H9 (cell line): ENCODE measurements around the gene RAB11B. TPM values are rescaled to one million over a fixed set of nuclear protein-coding genes. Genes with fewer than 3 reads are reported as not detected.
A peak's percentile ranks its signal among the peaks of the same experiment; 100 is the strongest.
"Not testable (repeated sequence)": the region's sequence is repeated elsewhere in the genome, so short reads cannot be mapped to it uniquely, and the experiment has no call there.

Experiments
- DNase-seq: peaks from one replicate; pipeline ENCODE4 v3.0.0-alpha.2; 2017
- H2AFZ ChIP-seq: one replicate; pipeline ENCODE4 v1.6.1; 2013; ENCODE audit warnings: mild to moderate bottlenecking, low read length, control low read depth, moderate library complexity
- H2AK5ac ChIP-seq: 2 replicates; pipeline ENCODE4 v1.6.1; 2013; ENCODE audit warnings: low read length, control low read depth, mixed read lengths; ENCODE audit not compliant: insufficient read length
- H2BK120ac ChIP-seq: one replicate; pipeline ENCODE4 v1.6.1; 2013; ENCODE audit warnings: low read depth, mild to moderate bottlenecking, low read length, control low read depth, inconsistent platforms; ENCODE audit not compliant: poor library complexity, severe bottlenecking
- H2BK12ac ChIP-seq: 2 replicates; pipeline ENCODE4 v1.6.1; 2013; ENCODE audit warnings: low read length, control low read depth, mixed read lengths, low read depth; ENCODE audit not compliant: insufficient read length
- H2BK15ac ChIP-seq: 2 replicates; pipeline ENCODE4 v1.6.1; 2013; ENCODE audit warnings: low read depth, low read length, control low read depth
- H2BK20ac ChIP-seq: one replicate; pipeline ENCODE4 v1.6.1; 2013; ENCODE audit warnings: low read depth, mild to moderate bottlenecking, low read length, control low read depth, inconsistent platforms; ENCODE audit not compliant: poor library complexity, severe bottlenecking
- H2BK5ac ChIP-seq: 2 replicates; pipeline ENCODE4 v1.6.1; 2013; ENCODE audit warnings: low read length, control low read depth, mixed read lengths; ENCODE audit not compliant: insufficient read length
- H3K14ac ChIP-seq: 2 replicates; pipeline ENCODE4 v1.6.1; 2013; ENCODE audit warnings: low read length, control low read depth; ENCODE audit not compliant: insufficient read depth
- H3K18ac ChIP-seq: 2 replicates; pipeline ENCODE4 v1.6.1; 2013; ENCODE audit warnings: low read depth, mild to moderate bottlenecking, mixed read lengths, low read length, control low read depth; ENCODE audit not compliant: insufficient read length
- H3K23ac ChIP-seq: 2 replicates; pipeline ENCODE4 v1.6.1; 2013; ENCODE audit warnings: low read length, control low read depth, mixed read lengths, low read depth; ENCODE audit not compliant: insufficient read length
- H3K23me2 ChIP-seq: 2 replicates; pipeline ENCODE4 v1.6.1; 2013; ENCODE audit warnings: low read depth, mild to moderate bottlenecking, mixed read lengths, low read length, control low read depth; ENCODE audit not compliant: insufficient read length, poor library complexity, severe bottlenecking
- H3K27ac ChIP-seq: 2 replicates; pipeline ENCODE4 v1.5.1; 2013; ENCODE audit warnings: low read length, control low read depth, mixed read lengths, low read depth; ENCODE audit not compliant: insufficient read length
- H3K27me3 ChIP-seq: 2 replicates; pipeline ENCODE4 v1.6.1; 2013; ENCODE audit warnings: low read length, control low read depth, inconsistent platforms; ENCODE audit not compliant: insufficient read depth
- H3K4ac ChIP-seq: 2 replicates; pipeline ENCODE4 v1.6.1; 2013; ENCODE audit warnings: low read depth, mild to moderate bottlenecking, control low read depth, inconsistent platforms, low read length, moderate library complexity
- H3K4me1 ChIP-seq: 2 replicates; pipeline ENCODE4 v1.6.1; 2013; ENCODE audit warnings: low read length, control low read depth, inconsistent platforms; ENCODE audit not compliant: insufficient read depth
- H3K4me2 ChIP-seq: 2 replicates; pipeline ENCODE4 v1.6.1; 2013; ENCODE audit warnings: low read length, control low read depth, mixed read lengths; ENCODE audit not compliant: insufficient read length, insufficient read depth
- H3K56ac ChIP-seq: 2 replicates; pipeline ENCODE4 v1.6.1; 2013; ENCODE audit warnings: low read depth, mild to moderate bottlenecking, mixed read lengths, low read length, control low read depth; ENCODE audit not compliant: insufficient read length
- H3K79me1 ChIP-seq: 2 replicates; pipeline ENCODE4 v1.6.1; 2013; ENCODE audit warnings: low read depth, mild to moderate bottlenecking, moderate library complexity, low read length, control low read depth, inconsistent platforms; ENCODE audit not compliant: insufficient read depth, poor library complexity, severe bottlenecking
- H3K79me2 ChIP-seq: 2 replicates; pipeline ENCODE4 v1.6.1; 2013; ENCODE audit warnings: low read length, control low read depth, inconsistent platforms; ENCODE audit not compliant: insufficient read depth
- H3K9ac ChIP-seq: 2 replicates; pipeline ENCODE4 v1.6.1; 2013; ENCODE audit warnings: low read length, control low read depth, mixed read lengths; ENCODE audit not compliant: insufficient read length; ENCODE audit errors: extremely low read depth
- H3K9me3 ChIP-seq: one replicate; pipeline ENCODE4 v1.6.1; 2013; ENCODE audit warnings: low read depth, low read length, inconsistent platforms; ENCODE audit not compliant: control insufficient read depth
- H3T11ph ChIP-seq: one replicate; pipeline ENCODE4 v1.6.1; 2013; ENCODE audit warnings: mild to moderate bottlenecking, low read length, control low read depth, inconsistent platforms
- H4K20me1 ChIP-seq: one replicate; pipeline ENCODE4 v1.6.1; 2013; ENCODE audit not compliant: control insufficient read depth, insufficient read length, insufficient read depth
- H4K5ac ChIP-seq: 2 replicates; pipeline ENCODE4 v1.6.1; 2013; ENCODE audit warnings: low read depth, mild to moderate bottlenecking, mixed read lengths, low read length, control low read depth; ENCODE audit not compliant: insufficient read length
- H4K8ac ChIP-seq: replicated peaks from 2 replicates; pipeline ENCODE4 v1.6.1; 2013; ENCODE audit warnings: low read length, control low read depth, mixed read lengths, low read depth; ENCODE audit not compliant: insufficient read length
- H4K91ac ChIP-seq: 2 replicates; pipeline ENCODE4 v1.6.1; 2013; ENCODE audit warnings: low read depth, mild to moderate bottlenecking, moderate library complexity, mixed read lengths, low read length, control low read depth; ENCODE audit not compliant: insufficient read length
- H3K27ac Mint-ChIP-seq, 3 experiments: 2 replicates in 2 of 3; 3 replicates in 1 of 3; pipeline ENCODE4 v1.8.0; 2020 to 2021; ENCODE audit warnings: mixed read lengths in 3 of 3, mild to moderate bottlenecking in 1 of 3, moderate library complexity in 1 of 3
- H3K27me3 Mint-ChIP-seq: 2 replicates; pipeline ENCODE4 v1.8.0; 2021; ENCODE audit warnings: low read depth, mild to moderate bottlenecking, moderate library complexity, mixed read lengths
- H3K36me3 Mint-ChIP-seq, 3 experiments: 2 replicates in 2 of 3; 3 replicates in 1 of 3; pipeline ENCODE4 v1.8.0; 2020 to 2021; ENCODE audit warnings: low read depth in 3 of 3, mixed read lengths in 3 of 3; ENCODE audit not compliant: insufficient read depth in 1 of 3
- H3K4me1 Mint-ChIP-seq, 2 experiments: 2 replicates each; pipeline ENCODE4 v1.8.0; 2020; ENCODE audit warnings: mixed read lengths in 2 of 2
- H3K4me3 Mint-ChIP-seq, 2 experiments: 2 replicates in 1 of 2; 3 replicates in 1 of 2; pipeline ENCODE4 v1.8.0; 2020 to 2021; ENCODE audit warnings: mild to moderate bottlenecking in 2 of 2, mixed read lengths in 2 of 2, moderate library complexity in 1 of 2
- H3K9me3 Mint-ChIP-seq, 2 experiments: 2 replicates in 1 of 2; 3 replicates in 1 of 2; pipeline ENCODE4 v1.8.0; 2020; ENCODE audit warnings: mild to moderate bottlenecking in 2 of 2, mixed read lengths in 2 of 2, moderate library complexity in 1 of 2
- CTCF ChIP-seq: fragments of 200-600 bp; sonication (generic); conservative IDR thresholded peaks from 3 replicates; pipeline ENCODE4 v1.8.0; 2021; ENCODE audit warnings: antibody characterized with exemption, mild to moderate bottlenecking
- WGBS: extraction: QIAGEN DNeasy Blood & Tissue Kit; methylation state at CpG from one replicate; pipeline ENCODE4 v1.1.7; 2013; ENCODE audit warnings: missing lambda C conversion rate, low lambda C conversion rate, mixed read lengths; ENCODE audit not compliant: insufficient read length; ENCODE audit errors: extremely low coverage; 5-methylcytosine and 5-hydroxymethylcytosine counted together
- total RNA-seq: library from RNA; stranded (reverse); gene quantifications from 2 replicates; pipeline ENCODE4 v1.2.1, GENCODE V29; 2021

The RAB11B gene
- total RNA-seq, 1 experiment from 2014 or later = 106 TPM

GRCh38 chr19:8343483-8343844, 46.7 kb upstream of the RAB11B start:
- Histone ChIP-seq H2BK20ac (no peak overlapping the region), H2BK15ac (no peak overlapping the region), H3K9me3 (no peaks in the 10 kb centered on the region), H4K5ac (no peak overlapping the region), H3K27me3 (no peaks in the 10 kb centered on the region), H2BK5ac (no peak overlapping the region), H2BK120ac (no peak overlapping the region), H3K56ac (no peak overlapping the region), H2AK5ac (no peak overlapping the region), H3K14ac (no peak overlapping the region), H2BK12ac (no peak overlapping the region), H3T11ph (no peak overlapping the region), H4K8ac (no peak overlapping the region), H4K91ac (no peak overlapping the region), H3K79me2 (no peaks in the 10 kb centered on the region), H3K18ac (no peak overlapping the region), H2AFZ (no peak overlapping the region), H3K4me2 (no peak overlapping the region), H3K4ac (no peak overlapping the region), H3K79me1 (no peaks in the 10 kb centered on the region), H3K4me1 (no peaks in the 10 kb centered on the region; the same call in 1 of the 2 replicates), H3K9ac (no peak overlapping the region), H3K27ac (no peak overlapping the region), H4K20me1 (no peaks in the 10 kb centered on the region), H3K23ac (no peak overlapping the region), H3K23me2 (peaks cover 4% of the 10 kb centered on the region)
- Mint-ChIP-seq H3K4me1 (peaks cover 12 to 19% of the 10 kb centered on the region in 2 experiments), H3K27me3 (peaks cover 23% of the 10 kb centered on the region), H3K4me3 (peak overlapping the region; percentile 65 to 75), H3K36me3 (no peaks in the 10 kb centered on the region; a peak in 1 of 7 replicates), H3K9me3 (no peaks in the 10 kb centered on the region), H3K27ac (no peak overlapping the region)
- TF ChIP-seq CTCF = no peak
- no CpG with 5 or more reads among the region's 11 CpGs for WGBS
- no peak for DNase-seq

- H3K79me2 ChIP-seq, H2BK5ac ChIP-seq, H2BK120ac ChIP-seq, H3K56ac ChIP-seq, H2AK5ac ChIP-seq, H3K18ac ChIP-seq, H3K79me1 ChIP-seq, H3K9me3 Mint-ChIP-seq, DNase-seq, H3K14ac ChIP-seq, H4K5ac ChIP-seq, H4K91ac ChIP-seq, H2AFZ ChIP-seq, H2BK20ac ChIP-seq, H4K8ac ChIP-seq, H2BK12ac ChIP-seq, H3K27me3 ChIP-seq, H3K4me3 Mint-ChIP-seq, H3K27me3 Mint-ChIP-seq, H3K36me3 Mint-ChIP-seq, H3K23ac ChIP-seq, H2BK15ac ChIP-seq, H3K27ac ChIP-seq, H3K4me1 ChIP-seq, H3K4ac ChIP-seq, H3K4me2 ChIP-seq, H3T11ph ChIP-seq, H3K9me3 ChIP-seq, H4K20me1 ChIP-seq, H3K23me2 ChIP-seq, H3K27ac Mint-ChIP-seq: not testable (repeated sequence)
- WGBS = no CpG with 5 or more reads among the region's 8 CpGs
- H3K4me1 Mint-ChIP-seq = peaks cover 15 to 25% of the 10 kb centered on the region in 2 experiments
- H3K9ac ChIP-seq = peak overlapping the region; percentile 3
These were observed 40.4 kb upstream of the RAB11B start for GRCh38 chr19:8349629-8350372.
